Measurements from ENCODE around the gene PYGM.

DNA sequence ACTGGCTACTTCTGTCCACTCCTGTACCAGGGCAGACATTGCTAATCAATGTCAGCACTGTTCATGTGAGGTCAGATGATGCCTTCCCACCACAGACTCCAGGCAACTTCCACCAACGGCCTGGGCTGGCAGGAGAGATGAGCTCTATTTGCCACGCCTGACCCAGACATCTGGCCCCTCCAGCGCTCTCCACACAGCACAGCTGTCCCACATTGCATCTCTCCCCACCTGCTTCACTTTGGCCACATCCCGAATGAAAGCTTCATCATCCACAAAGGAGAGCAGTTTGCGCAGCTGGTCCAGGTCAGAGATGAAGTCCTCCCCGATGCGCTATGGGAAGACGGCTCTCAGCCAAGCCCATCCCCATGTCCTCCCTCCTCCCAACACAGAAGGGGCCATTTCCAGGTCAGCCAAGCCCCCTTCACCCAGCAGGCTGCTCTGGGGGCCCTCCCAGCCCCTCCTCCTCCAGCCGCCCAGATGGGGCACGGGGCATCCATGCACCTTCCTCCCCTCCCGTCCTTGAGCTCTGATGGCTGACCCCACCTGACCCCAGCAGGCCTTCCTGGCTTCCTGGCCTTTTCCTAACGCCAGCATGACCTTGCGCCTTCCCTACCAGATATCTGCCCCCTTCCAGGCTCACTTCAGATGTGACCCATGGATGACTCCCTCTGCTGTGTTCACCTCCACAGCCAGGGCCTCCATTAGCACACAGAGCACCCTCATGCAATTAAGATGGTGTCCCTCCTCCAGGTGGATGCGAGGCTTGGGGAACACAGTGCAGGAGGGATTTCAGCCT is 7.4 kb downstream of the PYGM start:
- no peak for TF ChIP-seq POLR2A (IDR thresholded peaks at IDR 0.05)
- TF ChIP-seq, protein P1, sequence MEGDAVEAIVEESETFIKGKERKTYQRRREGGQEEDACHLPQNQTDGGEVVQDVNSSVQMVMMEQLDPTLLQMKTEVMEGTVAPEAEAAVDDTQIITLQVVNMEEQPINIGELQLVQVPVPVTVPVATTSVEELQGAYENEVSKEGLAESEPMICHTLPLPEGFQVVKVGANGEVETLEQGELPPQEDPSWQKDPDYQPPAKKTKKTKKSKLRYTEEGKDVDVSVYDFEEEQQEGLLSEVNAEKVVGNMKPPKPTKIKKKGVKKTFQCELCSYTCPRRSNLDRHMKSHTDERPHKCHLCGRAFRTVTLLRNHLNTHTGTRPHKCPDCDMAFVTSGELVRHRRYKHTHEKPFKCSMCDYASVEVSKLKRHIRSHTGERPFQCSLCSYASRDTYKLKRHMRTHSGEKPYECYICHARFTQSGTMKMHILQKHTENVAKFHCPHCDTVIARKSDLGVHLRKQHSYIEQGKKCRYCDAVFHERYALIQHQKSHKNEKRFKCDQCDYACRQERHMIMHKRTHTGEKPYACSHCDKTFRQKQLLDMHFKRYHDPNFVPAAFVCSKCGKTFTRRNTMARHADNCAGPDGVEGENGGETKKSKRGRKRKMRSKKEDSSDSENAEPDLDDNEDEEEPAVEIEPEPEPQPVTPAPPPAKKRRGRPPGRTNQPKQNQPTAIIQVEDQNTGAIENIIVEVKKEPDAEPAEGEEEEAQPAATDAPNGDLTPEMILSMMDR (IDR thresholded peaks at IDR 0.05): no peak
- TF ChIP-seq POLR2AphosphoS5 (IDR thresholded peaks at IDR 0.05): no peak
